ENCODE data around the gene FAM222B.
A peak's percentile ranks its signal among the peaks of the same experiment; 100 is the strongest.

FAM222B gene

GRCh38 chr17:28710861-28711722, 131.5 kb downstream of the FAM222B start:
- DNase-seq = peak; percentile 87 to 91

DNA sequence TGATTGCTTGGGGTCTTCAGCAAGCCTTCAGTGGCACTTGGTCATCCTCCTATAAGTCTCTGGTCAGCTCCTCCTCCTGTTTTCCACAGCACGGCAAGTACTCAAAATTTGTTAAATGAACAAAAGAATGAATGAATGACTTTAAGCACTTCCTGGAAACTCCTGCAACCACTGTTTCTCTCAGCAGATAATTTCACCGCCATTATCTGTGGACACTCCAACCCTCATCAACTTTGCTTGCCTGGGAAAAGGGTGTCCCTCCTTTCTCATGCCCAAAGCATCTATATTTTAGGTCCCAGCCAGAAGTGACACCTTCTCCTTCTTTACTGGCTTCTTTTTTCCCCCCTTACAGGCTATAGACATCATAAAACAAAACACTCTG, 135.3 kb downstream of the FAM222B start:
- no peak for DNase-seq

- no peak for DNase-seq
Observed at GRCh38 chr17:28706471-28707338, 135.9 kb downstream of the FAM222B start.

All from Kasumi-1 (cell line).